ENCODE results near the gene LGSN.

DNA sequence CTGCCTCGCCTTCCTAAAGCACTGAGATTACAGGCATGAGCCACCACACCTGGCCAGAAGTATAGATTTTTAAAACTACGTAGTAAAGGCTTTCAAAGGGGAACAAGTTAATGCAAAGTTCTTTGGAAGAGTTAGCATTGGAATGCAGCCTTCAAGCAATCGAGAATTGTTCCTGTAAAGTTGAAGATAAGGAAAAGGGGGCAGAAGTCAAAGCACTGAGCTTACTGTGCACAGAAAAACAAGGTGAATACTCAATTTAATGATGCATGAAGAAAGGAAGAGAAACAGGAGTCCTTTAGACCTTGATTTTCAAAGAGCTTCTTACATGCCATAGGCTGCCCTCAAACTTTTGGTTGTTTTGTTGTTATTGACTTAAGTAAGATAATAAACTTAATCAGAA, 29.1 kb upstream of the LGSN start:
- TF ChIP-seq, protein P1, sequence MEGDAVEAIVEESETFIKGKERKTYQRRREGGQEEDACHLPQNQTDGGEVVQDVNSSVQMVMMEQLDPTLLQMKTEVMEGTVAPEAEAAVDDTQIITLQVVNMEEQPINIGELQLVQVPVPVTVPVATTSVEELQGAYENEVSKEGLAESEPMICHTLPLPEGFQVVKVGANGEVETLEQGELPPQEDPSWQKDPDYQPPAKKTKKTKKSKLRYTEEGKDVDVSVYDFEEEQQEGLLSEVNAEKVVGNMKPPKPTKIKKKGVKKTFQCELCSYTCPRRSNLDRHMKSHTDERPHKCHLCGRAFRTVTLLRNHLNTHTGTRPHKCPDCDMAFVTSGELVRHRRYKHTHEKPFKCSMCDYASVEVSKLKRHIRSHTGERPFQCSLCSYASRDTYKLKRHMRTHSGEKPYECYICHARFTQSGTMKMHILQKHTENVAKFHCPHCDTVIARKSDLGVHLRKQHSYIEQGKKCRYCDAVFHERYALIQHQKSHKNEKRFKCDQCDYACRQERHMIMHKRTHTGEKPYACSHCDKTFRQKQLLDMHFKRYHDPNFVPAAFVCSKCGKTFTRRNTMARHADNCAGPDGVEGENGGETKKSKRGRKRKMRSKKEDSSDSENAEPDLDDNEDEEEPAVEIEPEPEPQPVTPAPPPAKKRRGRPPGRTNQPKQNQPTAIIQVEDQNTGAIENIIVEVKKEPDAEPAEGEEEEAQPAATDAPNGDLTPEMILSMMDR (IDR thresholded peaks at IDR 0.05; ENCODE audit: low read depth, low read length, poor library complexity, severe bottlenecking): no peak
- TF ChIP-seq EZH2phosphoT487 (IDR thresholded peaks at IDR 0.05; ENCODE audit: borderline replicate concordance, low read length): no peak
